HepG2 (cell line): ENCODE results near the gene MAMLD1. TPM values are rescaled to one million over a fixed set of nuclear protein-coding genes. Genes with fewer than 3 reads are reported as not detected.

Experiments
- ATAC-seq: fragments of 200-7000 bp; cut with Tn5 transposase; 3 replicates; pipeline ENCODE4 v1.9.1; 2020; ENCODE audit warnings: mild to moderate bottlenecking, moderate library complexity
- BruUV-seq: library from RNA; stranded (reverse); fragments of 400-500 nt; replicated peaks from 2 replicates; lab custom pipeline; 2021; lab: Mats Ljungman, UMichigan
- CTCF ChIA-PET: fragments of 300-600 bp; formaldehyde crosslinking; extraction: SDS; loops from one replicate; lab custom pipeline; 2021; ENCODE audit warnings: low total read pairs, inconsistent platforms, low intra/inter-chr PET ratio; lab: Yijun Ruan, JAX
- POLR2A ChIA-PET: fragments of 350-600 bp; sonication (Branson Sonifier 250); formaldehyde crosslinking; loops from one replicate; lab custom pipeline; 2020; ENCODE audit warnings: antibody characterized with exemption, inconsistent platforms; lab: Yijun Ruan, JAX
- DNase-seq: peaks from one replicate; pipeline ENCODE4 v3.0.0-alpha.2; 2015; ENCODE audit warnings: low spot score
- FAIRE-seq: peaks from 3 replicates; lab custom pipeline; 2011; peaks lifted over from hg19 to GRCh38; lab: Jason Lieb, UNC
- H2AFZ ChIP-seq: one replicate; pipeline ENCODE4 v1.6.1; 2011; ENCODE audit warnings: low read length, inconsistent platforms
- H3K27ac ChIP-seq: fragments of 300-600 bp; 3 replicates; pipeline ENCODE4 v1.8.0; 2011; ENCODE audit warnings: mixed run types, mild to moderate bottlenecking, mixed read lengths, low read length, inconsistent platforms; ENCODE audit not compliant: insufficient read depth; ENCODE audit errors: extremely low read length
- H3K27me3 ChIP-seq, 2 experiments: fragments of 200-600 bp in 1 of 2; 2 replicates in 1 of 2; 3 replicates in 1 of 2; pipeline versions ENCODE4 v1.6.0 to v1.8.0; 2011; ENCODE audit warnings: low read length in 2 of 2, mild to moderate bottlenecking in 2 of 2, moderate library complexity in 2 of 2, inconsistent platforms in 1 of 2; ENCODE audit not compliant: insufficient read depth in 2 of 2, control insufficient read depth in 1 of 2
- H3K36me3 ChIP-seq, 2 experiments: fragments of 200-600 bp in 1 of 2; replicated peaks in 1 of 2; 2 replicates in 1 of 2; 3 replicates in 1 of 2; pipeline versions ENCODE4 v1.5.1 to v1.8.0; 2011; ENCODE audit warnings: low read length in 2 of 2, inconsistent platforms in 1 of 2; ENCODE audit not compliant: insufficient read depth in 2 of 2, control insufficient read depth in 1 of 2
- H3K4me1 ChIP-seq: 2 replicates; pipeline ENCODE4 v1.5.1; 2012; ENCODE audit warnings: low read length, inconsistent platforms; ENCODE audit not compliant: insufficient read depth
- H3K4me2 ChIP-seq: 2 replicates; pipeline ENCODE4 v1.6.0; 2011; ENCODE audit warnings: low read depth, low read length, inconsistent platforms
- H3K4me3 ChIP-seq, 3 experiments: fragments of 200-600 bp in 1 of 3; sonication (generic), shearing (Covaris generic) in 1 of 3; replicated peaks in 1 of 3; 2 replicates each; pipeline ENCODE4 v1.5.1; 2011 to 2016; ENCODE audit warnings: low read length in 3 of 3, inconsistent platforms in 2 of 3, low read depth in 2 of 3, mild to moderate bottlenecking in 2 of 3, control low read depth in 1 of 3, mixed read lengths in 1 of 3; ENCODE audit not compliant: insufficient read depth in 1 of 3
- H3K79me2 ChIP-seq: one replicate; pipeline ENCODE4 v1.6.1; 2011; ENCODE audit warnings: low read length, inconsistent platforms; ENCODE audit not compliant: insufficient read depth
- H3K9ac ChIP-seq: 2 replicates; pipeline ENCODE4 v1.6.0; 2011; ENCODE audit warnings: mild to moderate bottlenecking, low read depth, low read length, inconsistent platforms; ENCODE audit not compliant: insufficient read depth
- H3K9me3 ChIP-seq: 2 replicates; pipeline ENCODE4 v1.5.1; 2012; ENCODE audit warnings: mild to moderate bottlenecking, low read length
- H4K20me1 ChIP-seq: 2 replicates; pipeline ENCODE4 v1.6.0; 2011; ENCODE audit warnings: inconsistent platforms, mild to moderate bottlenecking, low read length, moderate library complexity; ENCODE audit not compliant: insufficient read depth
- AHDC1 ChIP-seq: sonication (generic); formaldehyde crosslinking; IDR thresholded peaks from 2 replicates; pipeline ENCODE4 v1.5.1; 2020; ENCODE audit warnings: mild to moderate bottlenecking, missing genetic modification reagents, borderline replicate concordance
- GATAD1 ChIP-seq: IDR thresholded peaks from 2 replicates; pipeline ENCODE4 v1.6.1; 2016; ENCODE audit warnings: missing genetic modification reagents, missing compliant biosample characterization
- GMEB1 ChIP-seq: sonication (generic); formaldehyde crosslinking; IDR thresholded peaks from 2 replicates; pipeline ENCODE4 v1.5.1; 2020; ENCODE audit warnings: missing genetic modification reagents, mild to moderate bottlenecking, borderline replicate concordance
- HCFC1 ChIP-seq: fragments of 150-350 bp; IDR thresholded peaks from 2 replicates; pipeline ENCODE4 v1.6.1; 2014; ENCODE audit warnings: low read depth, low read length
- IRF2 ChIP-seq: IDR thresholded peaks from 2 replicates; pipeline ENCODE4 v1.6.1; 2018; ENCODE audit warnings: missing genetic modification reagents, missing compliant biosample characterization
- NCOA1 ChIP-seq: sonication (generic); formaldehyde crosslinking; IDR thresholded peaks from 2 replicates; pipeline ENCODE4 v1.9.0; 2021; ENCODE audit warnings: missing genetic modification reagents
- NFRKB ChIP-seq: fragments of 450-650 bp; IDR thresholded peaks from 2 replicates; pipeline ENCODE4 v1.6.1; 2017
- POLR2G ChIP-seq: fragments of 200-400 bp; formaldehyde crosslinking; IDR thresholded peaks from 2 replicates; pipeline ENCODE4 v1.6.1; 2018; ENCODE audit warnings: mild to moderate bottlenecking, low read depth, low read length, moderate library complexity
- TOE1 ChIP-seq: sonication (generic); formaldehyde crosslinking; IDR thresholded peaks from 2 replicates; pipeline ENCODE4 v1.4.0; 2020; ENCODE audit warnings: mild to moderate bottlenecking, missing genetic modification reagents
- ZEB1 ChIP-seq: IDR thresholded peaks from 2 replicates; pipeline ENCODE4 v1.6.1; 2012; ENCODE audit warnings: mild to moderate bottlenecking, low read depth, inconsistent platforms; ENCODE audit not compliant: insufficient replicate concordance
- ZNF17 ChIP-seq: sonication (generic); formaldehyde crosslinking; IDR thresholded peaks from 2 replicates; pipeline ENCODE4 v1.5.0; 2020; ENCODE audit warnings: mild to moderate bottlenecking, missing genetic modification reagents
- WGBS: methylation state at CpG from one replicate; pipeline ENCODE4 v1.1.6; 2017; ENCODE audit warnings: low lambda C conversion rate; 5-methylcytosine and 5-hydroxymethylcytosine counted together
- in situ Hi-C: cut with HindIII; loops from 2 replicates; pipeline ENCODE4 v1.10.0; 2017; ENCODE audit warnings: low pct_unique_long_range_greater_than_20kb; ENCODE audit not compliant: extremely low pct_ligation_motif_present
- intact Hi-C: fragments of 100-400 bp; cut with micrococcal nuclease; formaldehyde crosslinking; loops from one replicate; pipeline ENCODE4 v1.10.0; 2022; ENCODE audit not compliant: unreplicated experiment
- polyA plus RNA-seq, 8 experiments: library from polyadenylated mRNA; depleted of rRNA in 3 of 8; stranded (reverse) in 7 of 8; unstranded in 1 of 8; fragments of >200 nt; fragmentation: Illumina TruSeq in 4 of 8; extraction: Trizol in 4 of 8; gene quantifications; 2 replicates each; pipeline versions ENCODE4 v1.2.1 to v1.2.3, GENCODE V29; 2011 to 2016; ENCODE audit warnings: low read depth in 4 of 8, missing spikeins in 1 of 8, mixed read lengths in 1 of 8; ENCODE audit not compliant: insufficient read depth in 1 of 8
- total RNA-seq, 5 experiments: library from RNA; depleted of rRNA; stranded (reverse); fragments of >200 nt; fragmentation: Illumina TruSeq; extraction: Trizol; gene quantifications; 2 replicates each; pipeline ENCODE4 v1.2.3, GENCODE V29; 2016; ENCODE audit warnings: low read depth in 1 of 5

MAMLD1 gene
- total and polyA plus RNA-seq, 2 of the 13 experiments (the other 11 are each of a cell fraction or from before 2014, with no cell fraction given) = not detected

GRCh38 chrX:150460781-150461180, 97.7 kb downstream of the MAMLD1 start:
- no peak for DNase-seq
- Histone ChIP-seq H3K79me2 (no peaks in the 10 kb centered on the region), H3K4me2 (no peak overlapping the region), H3K4me1 (no peaks in the 10 kb centered on the region), H3K9me3 (no peaks in the 10 kb centered on the region), H4K20me1 (no peaks in the 10 kb centered on the region), H2AFZ (no peak overlapping the region), H3K27ac (no peak overlapping the region), H3K36me3 (no peaks in the 10 kb centered on the region), H3K9ac (no peak overlapping the region), H3K27me3 (no peaks in the 10 kb centered on the region; a peak in 1 of 5 replicates), H3K4me3 (no peak overlapping the region)
- no peak for FAIRE-seq
- intact Hi-C loops = no loop called here
- no CpG with 5 or more reads among the region's 3 CpGs for WGBS
- in situ Hi-C loops = no loop called here
- no peak for ATAC-seq
- TF ChIP-seq ZEB1 (no peak), ZNF17 (no peak), HCFC1 (no peak), GATAD1 (CRISPR knock-in tag) (no peak)
- ChIA-PET POLR2A (no interaction called here), CTCF (no interaction called here)
- no TSS peak for BruUV-seq

GRCh38 chrX:150463566-150463965, 100.4 kb downstream of the MAMLD1 start:
- H3K4me1 ChIP-seq = no peaks in the 10 kb centered on the region
- H3K36me3 ChIP-seq = no peaks in the 10 kb centered on the region
- H4K20me1 ChIP-seq = no peaks in the 10 kb centered on the region
- no peak for ATAC-seq
- CTCF ChIA-PET = no interaction called here
- BruUV-seq = no TSS peak
- H3K79me2 ChIP-seq = no peaks in the 10 kb centered on the region
- intact Hi-C loops = no loop called here
- H3K9me3 ChIP-seq = no peaks in the 10 kb centered on the region
- no peak overlapping the region for H3K27ac ChIP-seq
- H3K4me3 ChIP-seq = no peak overlapping the region
- DNase-seq = no peak
- in situ Hi-C loops = no loop called here
- WGBS = 0% methylated on average over 1 of the region's 1 CpG
- POLR2A ChIA-PET = no interaction called here
- H3K27me3 ChIP-seq = no peaks in the 10 kb centered on the region
- no peak for FAIRE-seq
- no peak overlapping the region for H3K4me2 ChIP-seq
- H3K9ac ChIP-seq = no peak overlapping the region
- TF ChIP-seq POLR2G = no peak
- TF ChIP-seq TOE1 (CRISPR knock-in tag) = no peak
- no peak for TF ChIP-seq GMEB1 (CRISPR knock-in tag)
- no peak for TF ChIP-seq NCOA1 (CRISPR knock-in tag)
- TF ChIP-seq NFRKB = no peak
- TF ChIP-seq AHDC1 (CRISPR knock-in tag) = no peak
- no peak for TF ChIP-seq IRF2 (CRISPR knock-in tag)
- no peak overlapping the region for H2AFZ ChIP-seq
